K562 (cell line): ENCODE results near the gene TM9SF3. TPM values are rescaled to one million over a fixed set of nuclear protein-coding genes. Genes with fewer than 3 reads are reported as not detected.

ENCODE experiments used
- ATAC-seq: fragments of 200-7000 bp; cut with Tn5 transposase; 3 replicates; pipeline ENCODE4 v1.9.1; 2020; ENCODE audit warnings: moderate library complexity
- BruUV-seq: library from RNA; stranded (reverse); fragments of 400-500 nt; replicated peaks from 2 replicates; lab custom pipeline; 2021; lab: Mats Ljungman, UMichigan
- CTCF ChIA-PET: fragments of 300-600 bp; formaldehyde crosslinking; extraction: SDS; loops from one replicate; lab custom pipeline; 2021; ENCODE audit warnings: low intra/inter-chr PET ratio; lab: Yijun Ruan, JAX
- POLR2A ChIA-PET: fragments of 300-600, 350-650 bp; sonication (Branson Sonifier 250); formaldehyde crosslinking; extraction: SDS; loops from one replicate; lab custom pipeline; 2021; ENCODE audit warnings: antibody characterized with exemption, inconsistent platforms; lab: Yijun Ruan, JAX
- DNase-seq, 4 experiments: peaks; one replicate each; pipeline versions ENCODE4 v3.0.0 to v3.0.0-alpha.2; 2011 to 2018; ENCODE audit warnings: low spot score in 3 of 4, mixed read lengths in 3 of 4; ENCODE audit errors: extremely low read depth in 1 of 4
- FAIRE-seq: peaks from 2 replicates; lab custom pipeline; 2011; peaks lifted over from hg19 to GRCh38; lab: Jason Lieb, UNC
- H2AFZ ChIP-seq: 2 replicates; pipeline ENCODE4 v1.6.0; 2011; ENCODE audit warnings: low read depth, low read length, control low read depth, inconsistent platforms
- H3K27ac ChIP-seq: fragments of 200-600 bp; 3 replicates; pipeline ENCODE4 v1.8.0; 2011; ENCODE audit warnings: low read depth, mild to moderate bottlenecking, control low read depth, inconsistent platforms, low read length, moderate library complexity, mixed read lengths; ENCODE audit errors: extremely low read depth
- H3K27me3 ChIP-seq, 2 experiments: fragments of 300-600 bp in 1 of 2; 2 replicates in 1 of 2; 3 replicates in 1 of 2; pipeline versions ENCODE4 v1.6.0 to v1.8.0; 2011; ENCODE audit warnings: inconsistent platforms in 2 of 2, low read length in 2 of 2, mild to moderate bottlenecking in 1 of 2, mixed read lengths in 1 of 2, moderate library complexity in 1 of 2; ENCODE audit not compliant: control insufficient read depth in 2 of 2, insufficient read depth in 2 of 2
- H3K36me3 ChIP-seq: fragments of 300-600 bp; 3 replicates; pipeline ENCODE4 v1.8.0; 2011; ENCODE audit warnings: mild to moderate bottlenecking, low read length, inconsistent platforms; ENCODE audit not compliant: control insufficient read depth, insufficient read depth
- H3K4me1 ChIP-seq, 2 experiments: fragments of 200-600 bp in 1 of 2; replicated peaks in 1 of 2; 2 replicates in 1 of 2; 3 replicates in 1 of 2; pipeline versions ENCODE4 v1.5.1 to v1.8.0; 2011; ENCODE audit warnings: inconsistent platforms in 2 of 2, low read length in 2 of 2, mild to moderate bottlenecking in 1 of 2, mixed read lengths in 1 of 2, moderate library complexity in 1 of 2; ENCODE audit not compliant: control insufficient read depth in 2 of 2, insufficient read depth in 2 of 2
- H3K4me2 ChIP-seq: 2 replicates; pipeline ENCODE4 v1.6.1; 2011; ENCODE audit warnings: low read length, control low read depth, inconsistent platforms, mixed read lengths; ENCODE audit not compliant: insufficient read depth
- H3K4me3 ChIP-seq: fragments of 200-600 bp; sonication (generic), shearing (Covaris generic); 2 replicates; pipeline ENCODE4 v1.5.1; 2016; ENCODE audit warnings: control low read depth, inconsistent platforms
- H3K79me2 ChIP-seq: fragments of 200-600 bp; 3 replicates; pipeline ENCODE4 v1.8.0; 2011; ENCODE audit warnings: low read length, inconsistent platforms; ENCODE audit not compliant: control insufficient read depth, insufficient read depth
- H3K9ac ChIP-seq, 2 experiments: 2 replicates each; pipeline versions ENCODE4 v1.6.0 to v1.6.1; 2011; ENCODE audit warnings: low read depth in 2 of 2, low read length in 2 of 2, control low read depth in 1 of 2, inconsistent platforms in 1 of 2, mild to moderate bottlenecking in 1 of 2, mixed read lengths in 1 of 2; ENCODE audit not compliant: insufficient read depth in 1 of 2
- H3K9me1 ChIP-seq: one replicate; pipeline ENCODE4 v1.6.0; 2011; ENCODE audit warnings: inconsistent platforms, mild to moderate bottlenecking, low read length, moderate library complexity; ENCODE audit not compliant: control insufficient read depth, insufficient read depth
- H3K9me3 ChIP-seq: replicated peaks from 2 replicates; pipeline ENCODE4 v1.5.1; 2011; ENCODE audit warnings: low read depth, low read length, inconsistent platforms; ENCODE audit not compliant: control insufficient read depth, insufficient read depth
- H4K20me1 ChIP-seq: replicated peaks from 2 replicates; pipeline ENCODE4 v1.6.1; 2011; ENCODE audit warnings: low read length, inconsistent platforms, mixed read lengths; ENCODE audit not compliant: control insufficient read depth, insufficient read depth
- ARNT ChIP-seq, 2 experiments: fragments of 450-650 bp; IDR thresholded peaks; 2 replicates each; pipeline ENCODE4 v1.6.1; 2016; ENCODE audit warnings: mild to moderate bottlenecking in 1 of 2
- CAMTA2 ChIP-seq: fragments of 250-450 bp; sonication (Bioruptor Pico); conservative IDR thresholded peaks from 2 replicates; pipeline ENCODE4 v1.5.1; 2022
- FOXK1 ChIP-seq: sonication (generic); formaldehyde crosslinking; IDR thresholded peaks from 2 replicates; pipeline ENCODE4 v1.8.0; 2022; ENCODE audit warnings: missing genetic modification reagents, mild to moderate bottlenecking, borderline replicate concordance
- HDAC2 ChIP-seq: fragments of 450-650 bp; IDR thresholded peaks from 2 replicates; pipeline ENCODE4 v1.6.1; 2016; ENCODE audit warnings: mild to moderate bottlenecking
- HDAC6 ChIP-seq: IDR thresholded peaks from 2 replicates; pipeline ENCODE4 v1.6.1; 2012; ENCODE audit warnings: low read depth, mild to moderate bottlenecking, control low read depth, inconsistent platforms, low read length, moderate library complexity
- KHSRP ChIP-seq: fragments of 450-650 bp; IDR thresholded peaks from 2 replicates; pipeline ENCODE4 v1.6.1; 2017
- LEF1 ChIP-seq: fragments of 450-650 bp; IDR thresholded peaks from 2 replicates; pipeline ENCODE4 v1.6.1; 2016; ENCODE audit warnings: mild to moderate bottlenecking
- MXI1 ChIP-seq: IDR thresholded peaks from 2 replicates; pipeline ENCODE4 v1.6.1; 2011; ENCODE audit warnings: low read depth, mild to moderate bottlenecking, improper control_type of control experiment, low read length
- RUNX1 ChIP-seq: sonication (generic); IDR thresholded peaks from 2 replicates; pipeline ENCODE4 v1.6.1; 2016; ENCODE audit warnings: antibody characterized with exemption, low read depth
- SPI1 ChIP-seq: IDR thresholded peaks from 2 replicates; pipeline ENCODE4 v1.6.1; 2011; ENCODE audit warnings: low read depth, low read length, control low read depth, borderline replicate concordance
- TFE3 ChIP-seq: fragments of 450-650 bp; formaldehyde crosslinking; IDR thresholded peaks from 2 replicates; pipeline ENCODE4 v1.4.0; 2020; ENCODE audit warnings: mild to moderate bottlenecking, mixed read lengths
- XRCC4 ChIP-seq: IDR thresholded peaks from one replicate; pipeline ENCODE4 v1.6.1; 2011; ENCODE audit not compliant: insufficient read depth, insufficient read length; ENCODE audit errors: extremely low read depth
- ZBTB17 ChIP-seq: fragments of 450-650 bp; formaldehyde crosslinking; IDR thresholded peaks from 2 replicates; pipeline ENCODE4 v1.4.0; 2020; ENCODE audit warnings: mild to moderate bottlenecking
- ZKSCAN3 ChIP-seq: fragments of 250-450 bp; sonication (Bioruptor Pico); IDR thresholded peaks from 2 replicates; pipeline ENCODE4 v1.4.0; 2020
- ZNF717 ChIP-seq: fragments of 250-450 bp; sonication (Bioruptor Pico); IDR thresholded peaks from 2 replicates; pipeline ENCODE4 v1.5.0; 2021
- ZSCAN32 ChIP-seq: fragments of 450-650 bp; formaldehyde crosslinking; IDR thresholded peaks from 2 replicates; pipeline ENCODE4 v1.4.0; 2020; ENCODE audit warnings: mild to moderate bottlenecking, moderate library complexity
- WGBS: fragments of 100-300 bp; shearing (Covaris generic); methylation state at CpG from one replicate; pipeline ENCODE4 v1.1.6; 2016; ENCODE audit warnings: low coverage, mixed read lengths; ENCODE audit not compliant: insufficient coverage; ENCODE audit errors: missing lambda C conversion rate; 5-methylcytosine and 5-hydroxymethylcytosine counted together
- in situ Hi-C: fragments of 300-500 bp; cut with MboI; formaldehyde crosslinking; loops from 4 replicates; pipeline ENCODE4 v1.15.0; 2018; ENCODE audit warnings: inconsistent platforms, mixed read lengths
- intact Hi-C: fragments of 100-400 bp; cut with micrococcal nuclease; formaldehyde crosslinking; loops from 2 replicates; pipeline ENCODE4 v1.14.2; 2022
- polyA plus RNA-seq, 8 experiments: library from polyadenylated mRNA; depleted of rRNA in 4 of 8; stranded (reverse) in 5 of 8; unstranded in 3 of 8; fragments of >200 nt; fragmentation: Nextera tagmentation in 2 of 8; fragmentation: Illumina TruSeq in 1 of 8; extraction: Ambion mirVana in 2 of 8; extraction: Trizol in 1 of 8; gene quantifications; 2 replicates each; pipeline versions ENCODE4 v1.2.1 to v1.2.3, GENCODE V29; 2011 to 2014; ENCODE audit warnings: inconsistent platforms in 1 of 8, missing spikeins in 1 of 8
- total RNA-seq, 7 experiments: library from RNA; depleted of rRNA in 6 of 7; stranded (reverse); fragments of >200 nt in 6 of 7; fragmentation: Illumina TruSeq in 2 of 7; extraction: Trizol in 2 of 7; gene quantifications; 2 replicates each; pipeline versions ENCODE4 v1.2.1 to v1.2.3, GENCODE V29; 2011 to 2021; ENCODE audit warnings: low replicate concordance in 1 of 7
- TF ChIP-seq, protein P1 (sequence below), 2 experiments: fragments of 450-650 bp in 1 of 2; sonication (generic) in 1 of 2; formaldehyde crosslinking; conservative IDR thresholded peaks; 2 replicates each; pipeline versions ENCODE4 v1.4.0 to v1.8.1; 2020 to 2022; ENCODE audit warnings: mild to moderate bottlenecking in 1 of 2, missing genetic modification reagents in 1 of 2
- TF ChIP-seq, protein P2 (sequence below): sonication (generic); formaldehyde crosslinking; IDR thresholded peaks from 2 replicates; pipeline ENCODE4 v1.8.1; 2022; ENCODE audit warnings: missing genetic modification reagents

The TM9SF3 gene
- total and polyA plus RNA-seq, 9 of the 15 experiments (the other 6 are each of a cell fraction or from before 2014, with no cell fraction given), result 16.1 to 63.1 (median 34.9) TPM

GRCh38 chr10:96493871-96494525 is 92.8 kb downstream of the TM9SF3 start (continued):
- TF ChIP-seq TFE3, result no peak
- TF ChIP-seq RUNX1, result no peak
- no peak for TF ChIP-seq XRCC4
- TF ChIP-seq CAMTA2 (CRISPR knock-in tag), result no peak
- no peak for TF ChIP-seq HDAC2
- TF ChIP-seq ZNF717 (CRISPR knock-in tag), result no peak
- TF ChIP-seq ARNT (IDR thresholded peaks at IDR 0.05), result no peak

GRCh38 chr10:96493254-96493653 is 93.6 kb downstream of the TM9SF3 start:
- H3K9me3 ChIP-seq, result no peaks in the 10 kb centered on the region
- FAIRE-seq, result no peak
- no peaks in the 10 kb centered on the region for H3K36me3 ChIP-seq
- H3K9ac ChIP-seq, result no peak overlapping the region
- 0 out of 2 replicates have a peak, but pooled peaks cover 3% of the 10 kb centered on the region for H4K20me1 ChIP-seq
- BruUV-seq, result no TSS peak
- H3K9me1 ChIP-seq, result no peaks in the 10 kb centered on the region
- in situ Hi-C loops, result no loop called here
- ChIA-PET CTCF (no interaction called here), POLR2A (no interaction called here)
- no peak overlapping the region for H3K27ac ChIP-seq
- H3K27me3 ChIP-seq, result peaks cover 0 to 51% of the 10 kb centered on the region in 2 experiments; a peak in 3 of 5 replicates
- no peak overlapping the region for H3K4me3 ChIP-seq
- no peak for DNase-seq
- H3K4me1 ChIP-seq, result no peaks in the 10 kb centered on the region
- WGBS, result 0% methylated on average over 2 of the region's 2 CpGs
- no peak for ATAC-seq
- H3K79me2 ChIP-seq, result no peaks in the 10 kb centered on the region
- H3K4me2 ChIP-seq, result no peak overlapping the region
- no peak overlapping the region for H2AFZ ChIP-seq
- intact Hi-C loops, result no loop called here
- TF ChIP-seq, protein P1, sequence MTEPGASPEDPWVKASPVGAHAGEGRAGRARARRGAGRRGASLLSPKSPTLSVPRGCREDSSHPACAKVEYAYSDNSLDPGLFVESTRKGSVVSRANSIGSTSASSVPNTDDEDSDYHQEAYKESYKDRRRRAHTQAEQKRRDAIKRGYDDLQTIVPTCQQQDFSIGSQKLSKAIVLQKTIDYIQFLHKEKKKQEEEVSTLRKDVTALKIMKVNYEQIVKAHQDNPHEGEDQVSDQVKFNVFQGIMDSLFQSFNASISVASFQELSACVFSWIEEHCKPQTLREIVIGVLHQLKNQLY (CRISPR knock-in tag; conservative IDR thresholded peaks at IDR 0.05), result no peak
- TF ChIP-seq SPI1, result no peak
- TF ChIP-seq KHSRP, result no peak
- TF ChIP-seq, protein P2, sequence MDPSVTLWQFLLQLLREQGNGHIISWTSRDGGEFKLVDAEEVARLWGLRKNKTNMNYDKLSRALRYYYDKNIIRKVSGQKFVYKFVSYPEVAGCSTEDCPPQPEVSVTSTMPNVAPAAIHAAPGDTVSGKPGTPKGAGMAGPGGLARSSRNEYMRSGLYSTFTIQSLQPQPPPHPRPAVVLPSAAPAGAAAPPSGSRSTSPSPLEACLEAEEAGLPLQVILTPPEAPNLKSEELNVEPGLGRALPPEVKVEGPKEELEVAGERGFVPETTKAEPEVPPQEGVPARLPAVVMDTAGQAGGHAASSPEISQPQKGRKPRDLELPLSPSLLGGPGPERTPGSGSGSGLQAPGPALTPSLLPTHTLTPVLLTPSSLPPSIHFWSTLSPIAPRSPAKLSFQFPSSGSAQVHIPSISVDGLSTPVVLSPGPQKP (CRISPR knock-in tag), result no peak
- no peak for TF ChIP-seq LEF1
- no peak for TF ChIP-seq MXI1
- TF ChIP-seq HDAC6, result no peak
- no peak for TF ChIP-seq ZSCAN32 (CRISPR knock-in tag)
- TF ChIP-seq ZBTB17 (CRISPR knock-in tag), result no peak
- no peak for TF ChIP-seq FOXK1 (CRISPR knock-in tag)
- TF ChIP-seq ZKSCAN3 (CRISPR knock-in tag), result no peak
